GM23338 (cell line): Measurements from ENCODE around the gene GSTM1. TPM values are rescaled to one million over a fixed set of nuclear protein-coding genes. Genes with fewer than 3 reads are reported as not detected.

Experiments
- ATAC-seq: fragments of 200-7000 bp; cut with Tn5 transposase; 3 replicates; pipeline ENCODE4 v1.9.1; 2020
- DNase-seq: peaks from one replicate; pipeline ENCODE4 v3.0.0-alpha.2; 2015; ENCODE audit warnings: low spot score
- H2AFZ ChIP-seq: fragments of 200-600 bp; sonication (generic); 2 replicates; pipeline ENCODE4 v1.8.0; 2016; ENCODE audit warnings: antibody characterized with exemption, mild to moderate bottlenecking, moderate library complexity
- H3F3A ChIP-seq: fragments of 200-600 bp; sonication (generic); replicated peaks from 2 replicates; pipeline ENCODE4 v1.8.0; 2017; ENCODE audit warnings: antibody characterized with exemption, mixed run types, low read depth
- H3K27ac ChIP-seq: fragments of 200-600 bp; sonication (generic); 2 replicates; pipeline ENCODE4 v1.6.1; 2016; ENCODE audit warnings: low read depth
- H3K27me3 ChIP-seq: fragments of 200-600 bp; sonication (generic); 2 replicates; pipeline ENCODE4 v1.8.0; 2016; ENCODE audit warnings: mild to moderate bottlenecking, mixed run types, moderate library complexity; ENCODE audit not compliant: insufficient read depth
- H3K36me3 ChIP-seq: fragments of 200-600 bp; sonication (generic); 2 replicates; pipeline ENCODE4 v1.8.0; 2016; ENCODE audit warnings: mild to moderate bottlenecking; ENCODE audit not compliant: insufficient read depth
- H3K4me1 ChIP-seq: fragments of 200-600 bp; sonication (generic); 2 replicates; pipeline ENCODE4 v1.8.0; 2016; ENCODE audit warnings: mild to moderate bottlenecking, moderate library complexity; ENCODE audit not compliant: insufficient read depth
- H3K4me2 ChIP-seq: fragments of 200-600 bp; sonication (generic); 2 replicates; pipeline ENCODE4 v1.7.1; 2017; ENCODE audit warnings: mixed run types
- H3K4me3 ChIP-seq: fragments of 200-600 bp; sonication (generic); 2 replicates; pipeline ENCODE4 v1.6.1; 2016; ENCODE audit warnings: mixed run types
- H3K79me2 ChIP-seq: fragments of 200-600 bp; sonication (generic); replicated peaks from 2 replicates; pipeline ENCODE4 v1.8.0; 2017; ENCODE audit warnings: mild to moderate bottlenecking; ENCODE audit not compliant: insufficient read depth
- H3K9me2 ChIP-seq: fragments of 200-600 bp; sonication (generic); 2 replicates; pipeline ENCODE4 v1.8.0; 2017; ENCODE audit not compliant: insufficient read depth
- H4K20me1 ChIP-seq: fragments of 200-600 bp; sonication (generic); replicated peaks from 2 replicates; pipeline ENCODE4 v1.8.0; 2017; ENCODE audit warnings: mild to moderate bottlenecking; ENCODE audit not compliant: insufficient read depth
- H3K27ac Mint-ChIP-seq: 2 replicates; pipeline ENCODE4 v1.8.0; 2020; ENCODE audit warnings: inconsistent platforms, mild to moderate bottlenecking, moderate library complexity, mixed read lengths
- H3K27me3 Mint-ChIP-seq: 3 replicates; pipeline ENCODE4 v1.8.0; 2022; ENCODE audit warnings: low read depth, mild to moderate bottlenecking, moderate library complexity, mixed read lengths, inconsistent platforms; ENCODE audit not compliant: insufficient read depth, poor library complexity
- H3K36me3 Mint-ChIP-seq: 3 replicates; pipeline ENCODE4 v1.8.0; 2021; ENCODE audit warnings: low read depth, mild to moderate bottlenecking, inconsistent platforms, moderate library complexity, mixed read lengths
- H3K4me1 Mint-ChIP-seq: 3 replicates; pipeline ENCODE4 v1.8.0; 2020; ENCODE audit warnings: mild to moderate bottlenecking, inconsistent platforms, mixed read lengths
- H3K4me3 Mint-ChIP-seq: 3 replicates; pipeline ENCODE4 v1.8.0; 2021; ENCODE audit warnings: moderate library complexity, mild to moderate bottlenecking, inconsistent platforms, mixed read lengths
- H3K9me3 Mint-ChIP-seq: 3 replicates; pipeline ENCODE4 v1.8.0; 2020; ENCODE audit warnings: moderate library complexity, mild to moderate bottlenecking, inconsistent platforms, mixed read lengths
- CREB1 ChIP-seq: fragments of 250-450 bp; sonication (Bioruptor Pico); IDR thresholded peaks from 2 replicates; pipeline ENCODE4 v1.5.0; 2020; ENCODE audit warnings: low read depth, mild to moderate bottlenecking, moderate library complexity
- CTCF ChIP-seq, 2 experiments: fragments of 200-600 bp in 1 of 2; sonication (generic) in 1 of 2; conservative IDR thresholded peaks; 2 replicates each; pipeline versions ENCODE4 v1.5.1 to v1.6.1; 2016 to 2017; ENCODE audit warnings: antibody characterized with exemption in 2 of 2, low read depth in 2 of 2, mild to moderate bottlenecking in 2 of 2, moderate library complexity in 1 of 2
- ETS1 ChIP-seq: IDR thresholded peaks from 2 replicates; pipeline ENCODE4 v1.6.1; 2016; ENCODE audit warnings: antibody characterized with exemption
- EZH2 ChIP-seq: fragments of 200-600 bp; sonication (generic); IDR thresholded peaks from one replicate; pipeline ENCODE4 v1.8.0; 2017; ENCODE audit warnings: antibody characterized with exemption, mild to moderate bottlenecking, low read depth; ENCODE audit not compliant: unreplicated experiment
- EZH2phosphoT487 ChIP-seq: fragments of 200-600 bp; sonication (generic); IDR thresholded peaks from one replicate; pipeline ENCODE4 v1.8.1; 2018; ENCODE audit warnings: antibody characterized with exemption; ENCODE audit not compliant: unreplicated experiment
- JUNB ChIP-seq: IDR thresholded peaks from one replicate; pipeline ENCODE4 v1.6.1; 2016; ENCODE audit warnings: antibody characterized with exemption; ENCODE audit not compliant: unreplicated experiment
- NANOG ChIP-seq: IDR thresholded peaks from 2 replicates; pipeline ENCODE4 v1.6.1; 2016; ENCODE audit warnings: antibody characterized with exemption, borderline replicate concordance
- POLR2AphosphoS5 ChIP-seq: IDR thresholded peaks from 2 replicates; pipeline ENCODE4 v1.6.1; 2016; ENCODE audit warnings: antibody characterized with exemption, low read depth
- STAT1 ChIP-seq: IDR thresholded peaks from one replicate; pipeline ENCODE4 v1.6.1; 2016; ENCODE audit warnings: antibody characterized with exemption; ENCODE audit not compliant: unreplicated experiment
- ZNF114 ChIP-seq: fragments of 250-450 bp; sonication (Bioruptor Pico); IDR thresholded peaks from 2 replicates; pipeline ENCODE4 v1.5.0; 2020; ENCODE audit warnings: mild to moderate bottlenecking, moderate library complexity
- ZNF331 ChIP-seq: fragments of 250-450 bp; sonication (Bioruptor Pico); IDR thresholded peaks from 2 replicates; pipeline ENCODE4 v1.5.0; 2020; ENCODE audit warnings: low read depth, mild to moderate bottlenecking, moderate library complexity
- ZNF462 ChIP-seq: fragments of 250-450 bp; sonication (Bioruptor Pico); IDR thresholded peaks from 2 replicates; pipeline ENCODE4 v1.5.0; 2020; ENCODE audit warnings: mild to moderate bottlenecking, moderate library complexity
- polyA plus RNA-seq: library from polyadenylated mRNA; unstranded; fragments of >200 nt; fragmentation: Nextera tagmentation; extraction: Ambion mirVana; gene quantifications from 2 replicates; pipeline ENCODE4 v1.2.1, GENCODE V29; 2016
- total RNA-seq: library from RNA; depleted of rRNA; stranded (reverse); fragments of >200 nt; shearing (Covaris generic); gene quantifications from 2 replicates; pipeline ENCODE4 v1.2.3, GENCODE V29; 2014

The GSTM1 gene
- total and polyA plus RNA-seq, 2 experiments from 2014 or later = not detected

DNA sequence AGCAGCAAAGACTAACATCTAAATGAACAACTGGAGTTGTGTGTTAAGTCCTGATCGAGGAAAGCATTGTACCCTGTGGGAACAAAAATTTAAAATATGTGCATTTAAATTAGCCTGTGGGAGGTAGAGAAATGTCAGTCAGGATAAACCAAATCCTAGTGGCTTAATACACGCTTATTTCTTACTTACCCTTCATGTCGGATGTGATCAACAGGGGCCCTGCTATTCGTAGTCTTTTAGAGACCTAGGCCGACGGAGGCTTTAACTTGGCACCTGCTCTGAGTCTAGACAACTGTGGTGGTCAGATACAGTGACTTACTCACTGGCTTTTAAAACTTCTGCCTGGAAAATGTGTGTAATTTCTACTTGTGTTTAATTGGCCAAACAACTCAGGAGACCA is 43.0 kb downstream of the GSTM1 start:
- H3K27ac ChIP-seq = no peak overlapping the region
- Mint-ChIP-seq H3K27me3 (no peaks in the 10 kb centered on the region), H3K4me3 (no peak overlapping the region), H3K4me1 (peaks cover 12% of the 10 kb centered on the region), H3K27ac (no peak overlapping the region), H3K36me3 (peaks cover 12% of the 10 kb centered on the region), H3K9me3 (peaks cover 28% of the 10 kb centered on the region)
- ATAC-seq (no peak), DNase-seq (no peak)
- no peaks in the 10 kb centered on the region for H3K27me3 ChIP-seq
- H4K20me1 ChIP-seq = no peaks in the 10 kb centered on the region
- H3K79me2 ChIP-seq = no peaks in the 10 kb centered on the region
- no peak for TF ChIP-seq NANOG
- no peak for TF ChIP-seq CTCF (conservative IDR thresholded peaks at IDR 0.05; ENCODE audit: low read depth in 2 of 2)
- TF ChIP-seq ZNF114 = no peak
- no peak for TF ChIP-seq JUNB
- no peak for TF ChIP-seq ZNF462 (CRISPR knock-in tag)
- no peak for TF ChIP-seq EZH2phosphoT487
- no peak for TF ChIP-seq POLR2AphosphoS5
- TF ChIP-seq ETS1 = no peak
- no peak for TF ChIP-seq ZNF331
- TF ChIP-seq EZH2 = no peak
- TF ChIP-seq STAT1 = no peak
- no peak for TF ChIP-seq CREB1 (CRISPR knock-in tag)
- H3K36me3 ChIP-seq = peaks cover 3% of the 10 kb centered on the region; the same call in 1 of the 2 replicates
- peaks cover 12% of the 10 kb centered on the region; the same call in 1 of the 2 replicates for H3K4me1 ChIP-seq
- H2AFZ ChIP-seq = no peak overlapping the region
- no peak overlapping the region for H3K4me3 ChIP-seq
- no peak overlapping the region for H3K4me2 ChIP-seq
- H3F3A ChIP-seq = no peaks in the 10 kb centered on the region
- H3K9me2 ChIP-seq = no peaks in the 10 kb centered on the region
